ENCODE data around the gene OR7G3. TPM values are rescaled to one million over a fixed set of nuclear protein-coding genes. Genes with fewer than 3 reads are reported as not detected.

The OR7G3 gene
- total RNA-seq, 1 donor from 2014 or later, result not detected

- no peak for DNase-seq (ENCODE audit: low spot score)
Observed at GRCh38 chr19:9109959-9110358, 16.8 kb downstream of the OR7G3 start.

DNA sequence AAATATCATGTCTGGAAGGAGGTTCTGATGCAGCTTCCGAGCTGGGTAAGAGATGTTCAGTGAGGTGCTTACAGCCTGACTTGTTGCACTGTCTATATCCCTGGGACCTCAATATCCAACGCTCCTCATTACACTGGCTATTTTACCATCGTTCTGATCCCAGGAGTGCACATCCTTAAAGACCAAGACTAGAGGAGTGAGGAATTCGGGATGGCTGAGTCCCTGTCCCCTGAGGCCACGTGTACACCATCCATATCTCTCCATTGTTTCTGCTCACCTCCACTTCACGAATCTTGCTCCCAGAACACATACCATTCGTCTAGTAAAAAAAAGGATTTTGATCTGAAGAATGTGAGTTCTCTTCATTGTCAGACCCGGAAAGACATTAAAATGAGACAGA is 19.4 kb downstream of the OR7G3 start, which contains the start of gene OR7G2:
TSS of gene OR7G2 (minus strand) at position 101 of the 400 bp plus-strand sequence. CDS start 4,232 bp downstream, outside the sequence.
- DNase-seq (ENCODE audit: low spot score), result no peak

DNA sequence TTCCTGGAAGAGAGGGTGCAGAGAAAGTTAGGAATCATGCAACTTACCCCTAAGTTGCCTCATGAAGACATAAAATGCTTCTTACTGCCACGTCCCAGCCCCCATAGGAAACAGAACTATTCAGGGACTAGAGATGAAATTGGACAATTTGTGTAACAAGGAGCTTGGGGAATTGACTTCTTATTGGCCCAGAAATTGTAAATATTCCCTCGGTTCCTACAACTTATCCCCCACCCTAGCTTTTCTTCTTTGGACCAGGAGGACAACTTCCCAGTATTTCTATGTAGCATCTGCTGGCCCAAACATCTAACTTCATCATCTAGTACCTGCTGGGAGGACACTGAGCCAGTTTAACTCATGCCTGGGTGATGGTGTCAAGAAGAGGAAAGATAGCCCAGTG is 40.0 kb downstream of the OR7G3 start, which contains the start of gene OR1M1:
TSS of gene OR1M1 (plus strand) at position 301 of the 400 bp plus-strand sequence. CDS start 6,184 bp downstream, outside the sequence.
- DNase-seq (ENCODE audit: low spot score), result no peak

- DNase-seq (ENCODE audit: low spot score), result no peak
Observed at GRCh38 chr19:9078651-9079050, 48.1 kb downstream of the OR7G3 start.

- DNase-seq (ENCODE audit: low spot score), result no peak
Observed at GRCh38 chr19:9076901-9077300, 49.8 kb downstream of the OR7G3 start.

Other genes starting within 250 kb of the OR7G3 start
- gene MUC16, start 116.5 kb downstream of the OR7G3 start, total RNA-seq, result 0.90 TPM
- gene OR1M1, start 39.9 kb downstream of the OR7G3 start, total RNA-seq, result not detected
- not detected for gene OR7G2, start 19.5 kb downstream of the OR7G3 start, total RNA-seq
- gene OR7G1, start 11.2 kb downstream of the OR7G3 start, total RNA-seq, result not detected
- 28.3 TPM for gene ZNF317, start 13.4 kb upstream of the OR7G3 start, total RNA-seq
- not detected for gene OR7D2, start 52.0 kb upstream of the OR7G3 start, total RNA-seq
- gene OR7D4, start 92.6 kb upstream of the OR7G3 start, total RNA-seq, result not detected
- not detected for gene OR7E24, start 124.0 kb upstream of the OR7G3 start, total RNA-seq
- 3.6 TPM for gene ZNF699, start 182.9 kb upstream of the OR7G3 start, total RNA-seq
- gene ZNF559, start 197.2 kb upstream of the OR7G3 start, total RNA-seq, result 9.7 TPM
- gene ZNF177, start 236.1 kb upstream of the OR7G3 start, total RNA-seq, result 0.48 TPM